Muscle of leg (tissue), 11 donors: Measurements from ENCODE around the gene CLCN7. TPM values are rescaled to one million over a fixed set of nuclear protein-coding genes. Genes with fewer than 3 reads are reported as not detected.

ENCODE experiments used
- DNase-seq: peaks from one replicate; pipeline ENCODE4 v3.0.0; 2013
- H3K27ac ChIP-seq: one replicate; pipeline ENCODE4 v1.5.1; 2013; ENCODE audit warnings: mild to moderate bottlenecking, low read length, control low read depth
- H3K27me3 ChIP-seq: one replicate; pipeline ENCODE4 v1.6.1; 2013; ENCODE audit warnings: low read length; ENCODE audit not compliant: control insufficient read depth, insufficient read depth
- H3K36me3 ChIP-seq: one replicate; pipeline ENCODE4 v1.6.1; 2013; ENCODE audit warnings: low read length; ENCODE audit not compliant: control insufficient read depth, insufficient read depth
- H3K4me1 ChIP-seq: one replicate; pipeline ENCODE4 v1.6.1; 2013; ENCODE audit warnings: low read length; ENCODE audit not compliant: control insufficient read depth, insufficient read depth
- H3K4me3 ChIP-seq: one replicate; pipeline ENCODE4 v1.5.1; 2013; ENCODE audit warnings: low read length, control low read depth
- H3K9me3 ChIP-seq: replicated peaks from 2 replicates; pipeline ENCODE4 v1.6.1; 2013; ENCODE audit warnings: low read depth, low read length; ENCODE audit not compliant: control insufficient read depth
- WGBS: methylation state at CpG from one replicate; pipeline ENCODE4 v1.1.5; 2013; ENCODE audit warnings: missing lambda C conversion rate; ENCODE audit not compliant: insufficient coverage; 5-methylcytosine and 5-hydroxymethylcytosine counted together
- polyA plus RNA-seq, 8 donors: library from polyadenylated mRNA; unstranded; fragments of 120-200 nt; gene quantifications; one replicate each; pipeline versions ENCODE4 v1.2.1 to v1.2.3, GENCODE V29; 2013; ENCODE audit warnings: inconsistent platforms in 1 of 8, low replicate concordance in 1 of 8; ENCODE audit not compliant: insufficient read length in 8 of 8, insufficient read depth in 1 of 8
- total RNA-seq: library from RNA; stranded (reverse); fragments of 120-200 nt; gene quantifications from one replicate; pipeline ENCODE4 v1.2.4, GENCODE V29; 2013

Gene CLCN7
- total and polyA plus RNA-seq, 9 donors = 18.8 to 43.3 (median 31.1) TPM

DNA sequence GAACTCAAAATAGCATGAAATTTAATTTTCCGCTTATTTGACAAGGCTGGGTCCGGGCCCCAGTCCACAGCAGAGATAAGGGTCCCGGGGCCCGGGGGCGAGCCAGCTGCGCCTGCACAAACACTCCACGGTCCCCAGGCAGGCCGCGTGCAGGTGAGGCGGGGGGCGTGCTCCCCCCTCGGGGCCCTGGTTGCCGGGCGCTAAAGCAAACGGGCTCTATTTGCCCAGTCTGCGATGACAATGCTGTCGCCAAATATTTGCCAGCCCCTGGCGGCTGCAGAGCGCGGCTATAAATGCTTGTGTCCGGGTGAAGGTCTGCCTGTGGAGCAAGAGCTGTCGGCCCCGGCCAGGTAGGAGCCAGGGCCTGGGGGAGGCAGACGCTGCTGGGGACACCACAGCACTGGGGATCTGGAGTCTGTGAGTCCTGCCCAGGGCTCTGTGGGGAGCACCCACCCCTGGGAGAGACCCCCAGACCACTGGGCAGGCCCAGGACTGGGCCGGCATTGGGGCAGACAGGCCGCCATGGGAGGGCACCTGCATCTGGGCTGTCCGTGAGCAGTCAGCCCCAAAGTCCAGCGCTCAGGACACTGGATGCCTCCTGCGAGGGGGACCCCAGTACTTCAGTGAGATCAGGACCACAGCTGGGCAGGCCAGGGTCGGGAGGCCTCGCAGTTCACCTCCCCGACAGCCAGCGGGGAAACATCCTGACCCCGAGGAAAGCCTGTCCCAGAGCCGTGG lies 43.9 kb downstream of the CLCN7 start, which contains the start of gene PERCC1:
PERCC1 (plus strand) TSS at position 320 of the 738 bp plus-strand sequence. CDS start 1,516 bp downstream, outside the sequence.
- Histone ChIP-seq H3K27me3 (peaks cover 8% of the 10 kb centered on the region), H3K27ac (no peak within 1 kb of the TSS), H3K4me1 (peaks cover 54% of the 10 kb centered on the region), H3K36me3 (no peaks in the 10 kb centered on the region), H3K9me3 (no peaks in the 10 kb centered on the region), H3K4me3 (no peak within 1 kb of the TSS)
- 51% methylated on average over 35 of the region's 35 CpGs for WGBS
- no peak for DNase-seq

DNA sequence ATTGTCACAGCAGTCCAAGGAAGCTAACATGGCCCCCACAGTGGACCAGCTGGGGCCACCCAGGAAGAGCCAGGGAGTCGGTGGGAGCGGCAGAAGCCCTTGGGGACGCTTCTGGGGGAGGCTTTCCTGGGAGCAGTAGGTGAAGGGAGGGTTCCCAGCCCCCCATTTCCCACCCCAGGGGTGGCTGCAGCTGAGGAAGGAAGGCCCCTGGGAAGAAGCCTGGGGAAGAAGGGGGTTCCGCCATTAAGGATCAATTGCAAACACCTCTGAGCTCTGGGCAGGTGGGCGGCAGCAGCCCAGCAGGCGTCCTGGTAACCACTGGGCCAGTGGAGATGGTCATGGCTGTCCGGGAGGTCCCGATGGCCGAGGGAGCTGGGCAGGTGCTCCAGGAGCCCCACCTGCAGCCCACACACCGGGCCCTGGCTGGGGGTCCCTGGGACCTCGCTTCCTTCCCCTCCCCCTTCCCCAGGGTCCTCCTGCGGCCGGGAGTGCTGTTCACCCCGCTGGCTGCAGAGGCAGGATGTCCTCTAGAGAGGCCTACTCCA lies 44.5 kb downstream of the CLCN7 start:
- no peaks in the 10 kb centered on the region for H3K9me3 ChIP-seq
- WGBS = 29% methylated on average over 10 of the region's 14 CpGs
- H3K27ac ChIP-seq = no peak overlapping the region
- H3K36me3 ChIP-seq = no peaks in the 10 kb centered on the region
- H3K27me3 ChIP-seq = peaks cover 8% of the 10 kb centered on the region
- peaks cover 54% of the 10 kb centered on the region for H3K4me1 ChIP-seq
- DNase-seq = no peak
- H3K4me3 ChIP-seq = no peak overlapping the region

DNA sequence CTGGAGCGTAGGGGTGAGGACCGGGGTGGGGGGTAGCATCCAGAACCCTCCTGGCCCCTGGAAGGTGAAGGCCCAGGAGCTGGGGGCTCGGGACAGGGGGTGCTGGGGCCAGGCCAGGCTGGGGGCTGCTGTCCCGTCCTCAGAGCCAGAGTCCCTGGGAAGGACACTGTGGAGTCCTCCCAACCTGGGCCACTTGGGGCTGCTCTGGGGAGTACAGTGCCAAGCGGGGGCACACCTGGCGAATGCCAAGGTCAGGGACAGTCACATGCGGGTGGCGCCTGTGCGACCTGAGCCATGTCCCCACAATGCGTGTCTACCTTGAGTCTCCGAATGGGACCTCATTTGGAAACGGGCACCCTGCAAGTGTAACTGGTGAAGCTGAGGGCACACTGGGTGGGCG lies 45.2 kb downstream of the CLCN7 start:
- Histone ChIP-seq H3K9me3 (no peaks in the 10 kb centered on the region), H3K27ac (no peak overlapping the region), H3K36me3 (no peaks in the 10 kb centered on the region), H3K27me3 (peaks cover 8% of the 10 kb centered on the region), H3K4me1 (peaks cover 52% of the 10 kb centered on the region), H3K4me3 (no peak overlapping the region)
- 92% methylated on average over 13 of the region's 13 CpGs for WGBS
- DNase-seq = no peak

GRCh38 chr16:1429012-1429411 lies 45.8 kb downstream of the CLCN7 start:
- no peaks in the 10 kb centered on the region for H3K36me3 ChIP-seq
- WGBS = 86% methylated on average over 10 of the region's 11 CpGs
- no peaks in the 10 kb centered on the region for H3K9me3 ChIP-seq
- H3K4me3 ChIP-seq = no peak overlapping the region
- no peak for DNase-seq
- peaks cover 8% of the 10 kb centered on the region for H3K27me3 ChIP-seq
- H3K27ac ChIP-seq = no peak overlapping the region
- peaks cover 47% of the 10 kb centered on the region for H3K4me1 ChIP-seq

DNA sequence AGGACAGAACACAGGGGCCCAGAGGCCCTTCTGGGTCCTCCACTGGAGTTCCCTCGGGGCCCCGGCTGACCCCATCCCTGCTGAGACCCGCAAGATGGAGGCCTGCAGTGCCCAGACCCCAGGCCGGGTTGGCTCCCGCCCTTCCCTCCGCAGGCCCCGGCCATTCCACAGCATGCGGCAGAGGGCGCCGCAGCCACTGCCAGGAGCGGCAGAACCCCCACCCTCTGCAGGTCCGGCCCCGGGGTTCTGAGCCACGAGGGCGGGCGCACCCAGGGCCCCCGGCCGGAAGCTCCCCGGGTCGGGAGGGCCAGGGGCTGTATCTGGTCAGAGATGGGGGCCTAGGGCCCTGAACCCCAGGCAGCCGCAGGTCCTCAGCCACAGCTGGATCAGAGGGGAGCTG lies 46.3 kb downstream of the CLCN7 start:
- no peak overlapping the region for H3K4me3 ChIP-seq
- WGBS = 13% methylated on average over 21 of the region's 21 CpGs
- H3K27me3 ChIP-seq = peaks cover 8% of the 10 kb centered on the region
- H3K4me1 ChIP-seq = peaks cover 42% of the 10 kb centered on the region
- peak; percentile 53 for DNase-seq
- H3K9me3 ChIP-seq = no peaks in the 10 kb centered on the region
- no peaks in the 10 kb centered on the region for H3K36me3 ChIP-seq
- H3K27ac ChIP-seq = no peak overlapping the region

GRCh38 chr16:1427473-1428461 lies 47.1 kb downstream of the CLCN7 start:
- H3K27me3 ChIP-seq = peaks cover 8% of the 10 kb centered on the region
- peaks cover 35% of the 10 kb centered on the region for H3K4me1 ChIP-seq
- no peak overlapping the region for H3K4me3 ChIP-seq
- H3K36me3 ChIP-seq = no peaks in the 10 kb centered on the region
- WGBS = 82% methylated on average over 48 of the region's 53 CpGs
- DNase-seq = no peak
- H3K27ac ChIP-seq = no peak overlapping the region
- H3K9me3 ChIP-seq = no peaks in the 10 kb centered on the region

GRCh38 chr16:1426734-1427471 lies 47.9 kb downstream of the CLCN7 start:
- no peaks in the 10 kb centered on the region for H3K9me3 ChIP-seq
- no peak for DNase-seq
- WGBS = 64% methylated on average over 39 of the region's 42 CpGs
- H3K4me1 ChIP-seq = peaks cover 30% of the 10 kb centered on the region
- no peak overlapping the region for H3K27ac ChIP-seq
- no peak overlapping the region for H3K4me3 ChIP-seq
- H3K27me3 ChIP-seq = peaks cover 8% of the 10 kb centered on the region
- no peaks in the 10 kb centered on the region for H3K36me3 ChIP-seq

- H3K27me3 ChIP-seq = peaks cover 4% of the 10 kb centered on the region
- no peak for DNase-seq
- WGBS = 71% methylated on average over 15 of the region's 16 CpGs
Observed at GRCh38 chr16:1425616-1426370, 49.0 kb downstream of the CLCN7 start.

GRCh38 chr16:1424028-1424427 lies 50.8 kb downstream of the CLCN7 start:
- peaks cover 21% of the 10 kb centered on the region for H3K4me1 ChIP-seq
- H3K27ac ChIP-seq = no peak overlapping the region
- no peaks in the 10 kb centered on the region for H3K36me3 ChIP-seq
- no peaks in the 10 kb centered on the region for H3K27me3 ChIP-seq
- H3K9me3 ChIP-seq = no peaks in the 10 kb centered on the region
- 88% methylated on average over 4 of the region's 12 CpGs for WGBS
- no peak overlapping the region for H3K4me3 ChIP-seq
- DNase-seq = no peak

More at GRCh38 chr16:1425616-1426370, 49.0 kb downstream of the CLCN7 start:
- Histone ChIP-seq H3K27ac (no peak overlapping the region), H3K4me3 (no peak overlapping the region), H3K9me3 (no peaks in the 10 kb centered on the region), H3K36me3 (no peaks in the 10 kb centered on the region), H3K4me1 (peaks cover 31% of the 10 kb centered on the region)
